Activated naive CD4-positive, alpha-beta T cell treated with anti-CD3 and anti-CD28 coated beads, Interleukin-2, amount 50 U/mL, for 24 hours (primary cell): Measurements from ENCODE around the gene HLA-E.
A peak's percentile ranks its signal among the peaks of the same experiment; 100 is the strongest.
"Not testable (repeated sequence)": the region's sequence is repeated elsewhere in the genome, so short reads cannot be mapped to it uniquely, and the experiment has no call there.

Experiments used
- H3K27ac Mint-ChIP-seq: one replicate; pipeline ENCODE4 v1.8.0; 2021; ENCODE audit warnings: mild to moderate bottlenecking, mixed read lengths
- H3K27me3 Mint-ChIP-seq: one replicate; pipeline ENCODE4 v1.8.0; 2021; ENCODE audit warnings: mixed read lengths
- H3K36me3 Mint-ChIP-seq: one replicate; pipeline ENCODE4 v1.8.0; 2021; ENCODE audit warnings: mixed read lengths
- H3K4me1 Mint-ChIP-seq: one replicate; pipeline ENCODE4 v1.8.0; 2021; ENCODE audit warnings: mixed read lengths
- H3K4me3 Mint-ChIP-seq: one replicate; pipeline ENCODE4 v1.8.0; 2021; ENCODE audit warnings: mild to moderate bottlenecking, mixed read lengths
- H3K9me3 Mint-ChIP-seq: one replicate; pipeline ENCODE4 v1.8.0; 2021; ENCODE audit warnings: mixed read lengths

The HLA-E gene

DNA sequence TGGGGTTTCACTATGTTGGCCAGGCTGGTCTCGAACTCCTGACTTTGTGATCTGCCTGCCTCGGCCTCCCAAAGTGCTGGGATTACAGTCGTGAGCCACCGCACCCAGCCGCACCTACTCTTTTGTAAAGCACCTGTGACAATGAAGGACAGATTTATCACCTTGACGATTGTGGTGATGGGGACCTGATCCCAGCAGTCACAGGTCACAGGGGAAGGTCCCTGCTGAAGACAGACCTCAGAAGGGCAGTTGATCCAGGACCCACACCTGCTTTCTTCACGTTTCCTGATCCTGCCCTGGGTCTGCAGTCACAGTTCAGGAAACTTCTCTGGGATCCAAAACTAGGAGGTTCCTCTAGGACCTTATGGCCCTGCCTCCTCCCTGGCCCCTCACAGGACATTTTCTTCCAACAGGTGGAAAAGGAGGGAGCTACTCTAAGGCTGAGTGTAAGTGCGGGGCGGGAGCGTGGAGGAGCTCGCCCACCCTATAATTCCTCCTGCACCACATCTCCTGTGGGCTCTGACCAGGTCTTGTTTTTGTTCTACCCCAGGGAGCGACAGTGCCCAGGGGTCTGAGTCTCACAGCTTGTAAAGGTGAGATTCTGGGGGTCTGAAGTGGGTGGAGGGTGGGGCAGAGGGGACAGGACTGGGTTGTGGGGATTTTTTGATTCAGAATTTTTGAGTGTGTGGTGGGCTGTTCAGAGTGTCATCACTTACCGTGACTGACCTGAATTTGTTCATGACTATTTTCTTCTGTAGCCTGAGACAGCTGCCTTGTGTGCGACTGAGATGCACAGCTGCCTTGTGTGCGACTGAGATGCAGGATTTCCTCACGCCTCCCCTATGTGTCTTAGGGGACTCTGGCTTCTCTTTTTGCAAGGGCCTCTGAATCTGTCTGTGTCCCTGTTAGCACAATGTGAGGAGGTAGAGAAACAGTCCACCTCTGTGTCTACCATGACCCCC, 3.0 kb downstream of the HLA-E start:
- H3K27ac Mint-ChIP-seq = peak overlapping the region; percentile 99
- peaks cover 54% of the 10 kb centered on the region for H3K4me1 Mint-ChIP-seq
- peak overlapping the region; percentile 100 for H3K4me3 Mint-ChIP-seq
- H3K9me3 Mint-ChIP-seq = no peaks in the 10 kb centered on the region
- H3K27me3 Mint-ChIP-seq = no peaks in the 10 kb centered on the region
- peaks cover 45% of the 10 kb centered on the region for H3K36me3 Mint-ChIP-seq

DNA sequence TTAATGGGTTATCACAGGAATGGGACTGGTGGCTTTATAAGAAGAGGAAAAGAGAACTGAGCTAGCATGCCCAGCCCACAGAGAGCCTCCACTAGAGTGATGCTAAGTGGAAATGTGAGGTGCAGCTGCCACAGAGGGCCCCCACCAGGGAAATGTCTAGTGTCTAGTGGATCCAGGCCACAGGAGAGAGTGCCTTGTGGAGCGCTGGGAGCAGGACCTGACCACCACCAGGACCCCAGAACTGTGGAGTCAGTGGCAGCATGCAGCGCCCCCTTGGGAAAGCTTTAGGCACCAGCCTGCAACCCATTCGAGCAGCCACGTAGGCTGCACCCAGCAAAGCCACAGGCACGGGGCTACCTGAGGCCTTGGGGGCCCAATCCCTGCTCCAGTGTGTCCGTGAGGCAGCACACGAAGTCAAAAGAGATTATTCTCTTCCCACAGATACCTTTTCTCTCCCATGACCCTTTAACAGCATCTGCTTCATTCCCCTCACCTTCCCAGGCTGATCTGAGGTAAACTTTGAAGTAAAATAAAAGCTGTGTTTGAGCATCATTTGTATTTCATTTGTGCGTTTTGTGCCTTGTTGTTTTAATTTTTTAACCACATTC, 4.4 kb downstream of the HLA-E start:
- Mint-ChIP-seq H3K36me3 (peaks cover 45% of the 10 kb centered on the region), H3K4me3 (peak overlapping the region; percentile 100), H3K9me3 (no peaks in the 10 kb centered on the region), H3K27me3 (no peaks in the 10 kb centered on the region), H3K4me1 (peaks cover 57% of the 10 kb centered on the region), H3K27ac (peak overlapping the region; percentile 92)

DNA sequence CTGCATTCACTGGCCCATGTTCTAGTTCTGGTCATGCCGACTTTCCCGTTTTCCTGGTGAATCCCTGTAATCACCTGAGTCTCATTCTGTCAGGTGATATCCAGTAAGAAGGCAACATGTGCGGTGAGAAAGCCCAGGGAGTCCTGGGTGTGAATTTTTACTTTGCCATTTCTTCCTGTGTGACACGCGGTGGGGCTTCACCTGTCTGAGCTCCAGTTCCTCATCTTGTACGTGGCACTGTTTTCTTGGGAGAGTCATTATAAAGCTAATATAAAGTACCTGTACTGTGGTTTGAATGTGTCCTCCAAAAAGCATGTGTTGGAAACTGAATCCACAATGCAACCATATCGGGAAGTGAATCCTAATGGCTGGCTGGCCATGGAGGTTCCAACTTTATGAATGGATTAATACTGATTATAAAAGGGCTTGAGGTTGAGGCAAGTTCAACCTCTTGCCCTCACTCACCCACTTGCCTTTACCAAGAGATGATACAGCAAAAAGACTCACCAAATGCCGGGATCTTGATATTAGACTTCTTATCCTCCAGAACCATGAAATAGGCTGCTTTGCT, 5.1 kb downstream of the HLA-E start:
- Mint-ChIP-seq H3K27me3 (no peaks in the 10 kb centered on the region), H3K9me3 (no peaks in the 10 kb centered on the region), H3K4me1 (peaks cover 52% of the 10 kb centered on the region), H3K27ac (peak overlapping the region; percentile 92), H3K36me3 (peaks cover 42% of the 10 kb centered on the region), H3K4me3 (peak overlapping the region; percentile 100)

DNA sequence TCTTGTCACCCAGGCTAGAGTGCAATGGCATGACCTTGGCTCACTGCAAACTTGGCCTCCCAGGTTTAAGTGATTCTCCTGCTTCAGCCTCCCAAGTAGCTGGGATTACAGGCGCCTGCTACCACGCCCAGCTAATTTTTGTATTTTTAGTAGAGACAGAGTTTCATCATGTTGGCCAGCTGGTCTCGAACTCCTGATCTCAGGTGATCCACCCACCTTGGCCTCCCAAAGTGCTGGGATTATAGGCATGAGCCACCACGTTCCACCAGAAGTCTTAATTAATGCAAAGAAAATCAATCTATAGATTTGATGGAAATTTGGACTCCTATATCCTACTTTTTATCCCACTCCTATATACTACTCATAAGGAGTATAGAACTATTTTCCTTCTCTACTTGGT, 5.8 kb downstream of the HLA-E start:
- Mint-ChIP-seq H3K4me1 (peaks cover 58% of the 10 kb centered on the region), H3K4me3 (peak overlapping the region; percentile 100), H3K27ac (peak overlapping the region; percentile 92), H3K36me3 (peaks cover 41% of the 10 kb centered on the region)
- H3K9me3 Mint-ChIP-seq, H3K27me3 Mint-ChIP-seq: not testable (repeated sequence)

DNA sequence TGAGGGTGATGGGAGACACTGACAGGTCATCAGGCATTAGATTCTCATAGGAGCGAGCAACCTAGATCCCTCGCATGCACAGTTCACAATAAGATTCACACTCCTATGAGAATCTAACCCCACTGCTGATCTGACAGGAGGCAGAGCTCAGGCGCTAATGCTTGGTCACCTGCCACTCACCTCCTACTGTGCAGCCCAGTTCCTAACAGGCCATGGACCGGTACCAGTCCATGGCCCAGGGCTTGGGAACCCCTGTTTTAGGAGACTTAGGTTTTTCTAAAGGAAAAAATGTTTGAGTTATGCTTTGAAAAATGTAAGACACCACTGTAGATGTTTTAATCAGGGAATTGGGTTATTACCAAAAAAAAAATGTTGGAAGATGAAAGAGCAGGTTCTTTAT, 6.7 kb downstream of the HLA-E start:
- H3K4me3 Mint-ChIP-seq = peak overlapping the region; percentile 39
- H3K4me1 Mint-ChIP-seq = peaks cover 67% of the 10 kb centered on the region
- peaks cover 32% of the 10 kb centered on the region for H3K36me3 Mint-ChIP-seq
- H3K27me3 Mint-ChIP-seq = no peaks in the 10 kb centered on the region
- no peaks in the 10 kb centered on the region for H3K9me3 Mint-ChIP-seq
- peak overlapping the region; percentile 95 for H3K27ac Mint-ChIP-seq

DNA sequence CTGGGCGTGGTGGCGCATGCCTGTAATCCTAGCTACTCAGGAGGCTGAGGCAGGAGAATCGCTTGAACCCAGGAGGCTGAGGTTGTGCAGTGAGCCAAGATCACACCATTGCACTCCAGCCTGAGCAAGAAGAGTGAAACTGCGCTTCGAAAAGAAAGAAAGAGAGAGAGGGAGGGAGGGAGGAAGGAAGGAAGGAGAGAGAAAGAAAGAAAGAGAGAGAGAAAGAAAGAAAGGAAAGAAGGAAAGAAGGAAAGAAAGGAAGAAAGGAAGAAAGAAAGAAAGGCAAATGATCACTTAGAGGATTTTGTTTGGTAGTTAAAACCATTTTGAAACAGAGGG, 7.9 kb downstream of the HLA-E start:
- H3K27me3 Mint-ChIP-seq, H3K9me3 Mint-ChIP-seq: not testable (repeated sequence)
- Mint-ChIP-seq H3K4me1 (peaks cover 70% of the 10 kb centered on the region), H3K36me3 (peaks cover 20% of the 10 kb centered on the region), H3K4me3 (peak overlapping the region; percentile 45), H3K27ac (peak overlapping the region; percentile 87)

DNA sequence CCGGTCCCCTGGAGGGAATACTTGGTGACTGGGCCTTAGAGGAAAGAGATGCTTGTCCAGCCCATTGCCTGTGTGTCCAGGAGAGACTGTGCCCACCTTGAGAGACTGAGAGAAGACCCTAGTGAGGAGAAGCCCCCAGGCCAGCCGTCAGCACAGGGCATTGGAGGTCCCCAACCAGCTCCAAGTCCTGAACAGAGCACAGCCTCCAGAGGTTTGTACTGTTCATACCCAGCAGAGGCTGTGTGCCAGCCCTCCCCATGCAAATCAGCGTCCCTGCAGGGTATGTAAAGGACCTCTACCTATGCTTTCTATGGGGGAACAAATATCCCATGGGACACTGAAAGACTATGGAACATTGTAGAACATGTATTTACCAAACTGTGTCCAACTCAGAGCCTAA, 8.4 kb downstream of the HLA-E start:
- Mint-ChIP-seq H3K4me3 (no peak overlapping the region), H3K4me1 (peaks cover 70% of the 10 kb centered on the region), H3K27me3 (no peaks in the 10 kb centered on the region), H3K36me3 (peaks cover 15% of the 10 kb centered on the region), H3K9me3 (no peaks in the 10 kb centered on the region), H3K27ac (peak overlapping the region; percentile 87)

DNA sequence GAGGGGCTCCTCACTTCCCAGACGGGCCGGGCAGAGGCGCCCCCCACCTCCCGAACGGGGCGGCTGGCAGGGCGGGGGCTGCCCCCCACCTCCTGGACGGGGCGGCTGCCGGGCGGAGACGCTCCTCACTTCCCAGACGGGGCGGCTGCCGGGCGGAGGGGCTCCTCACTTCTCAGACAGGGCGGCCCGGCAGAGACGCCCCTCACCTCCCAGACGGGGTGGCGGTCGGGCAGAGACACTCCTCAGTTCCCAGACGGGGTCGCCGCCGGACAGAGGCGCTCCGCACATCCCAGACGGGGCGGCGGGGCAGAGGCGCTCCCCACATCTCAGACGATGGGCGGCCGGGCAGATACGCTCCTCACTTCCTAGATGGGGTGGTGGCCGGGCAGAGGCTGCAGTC, 9.4 kb downstream of the HLA-E start:
- not testable (repeated sequence) for H3K4me3 Mint-ChIP-seq, H3K27me3 Mint-ChIP-seq, H3K36me3 Mint-ChIP-seq, H3K9me3 Mint-ChIP-seq, H3K27ac Mint-ChIP-seq
- H3K4me1 Mint-ChIP-seq = peaks cover 66% of the 10 kb centered on the region

DNA sequence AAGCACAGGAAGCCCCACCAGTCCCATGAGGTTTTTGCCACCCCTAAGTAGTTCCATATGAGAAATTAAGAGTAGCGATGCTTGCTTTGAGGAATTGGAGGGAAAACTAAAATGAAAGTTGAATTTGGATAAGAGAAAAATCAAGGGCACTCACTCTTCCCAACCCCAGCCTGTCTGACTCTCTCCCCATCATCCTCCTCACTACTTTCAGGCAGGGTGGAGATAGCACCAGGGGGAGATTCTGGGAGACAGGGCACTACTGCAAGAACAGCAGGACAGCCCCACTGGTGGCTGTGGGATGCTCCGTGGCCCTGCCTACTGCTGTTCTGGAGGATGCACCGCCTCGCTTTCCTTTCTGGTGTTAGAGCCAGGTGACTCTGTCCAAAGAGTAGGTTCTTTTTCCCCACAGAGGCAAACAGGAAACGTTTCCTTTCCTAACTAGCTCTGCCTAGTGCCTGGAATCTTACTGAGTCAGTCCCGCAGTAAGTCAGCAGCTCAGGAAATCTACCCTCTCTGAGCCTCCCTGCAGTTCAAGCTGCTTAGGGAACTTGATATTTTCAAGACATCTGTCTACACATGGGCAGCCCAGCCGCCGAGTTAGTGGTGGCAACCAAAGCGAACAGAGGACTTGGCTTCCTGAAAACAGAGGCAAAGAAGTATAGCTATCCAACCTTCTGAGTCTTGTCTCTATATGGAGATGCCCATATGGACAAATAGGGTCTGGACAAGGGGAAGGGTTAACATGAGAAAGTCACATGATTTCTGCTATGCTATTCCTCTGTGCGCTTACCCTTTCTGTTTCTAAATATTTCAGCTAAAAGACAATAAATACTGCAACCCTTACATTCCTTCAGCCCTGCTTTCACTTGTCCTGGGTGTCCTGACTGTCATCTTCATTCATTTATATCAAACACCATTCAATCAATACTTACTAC, 11.4 kb downstream of the HLA-E start:
- no peaks in the 10 kb centered on the region for H3K27me3 Mint-ChIP-seq
- H3K4me1 Mint-ChIP-seq = peaks cover 51% of the 10 kb centered on the region
- no peaks in the 10 kb centered on the region for H3K36me3 Mint-ChIP-seq
- peak overlapping the region; percentile 82 for H3K27ac Mint-ChIP-seq
- H3K9me3 Mint-ChIP-seq = no peaks in the 10 kb centered on the region
- H3K4me3 Mint-ChIP-seq = peak overlapping the region; percentile 84

DNA sequence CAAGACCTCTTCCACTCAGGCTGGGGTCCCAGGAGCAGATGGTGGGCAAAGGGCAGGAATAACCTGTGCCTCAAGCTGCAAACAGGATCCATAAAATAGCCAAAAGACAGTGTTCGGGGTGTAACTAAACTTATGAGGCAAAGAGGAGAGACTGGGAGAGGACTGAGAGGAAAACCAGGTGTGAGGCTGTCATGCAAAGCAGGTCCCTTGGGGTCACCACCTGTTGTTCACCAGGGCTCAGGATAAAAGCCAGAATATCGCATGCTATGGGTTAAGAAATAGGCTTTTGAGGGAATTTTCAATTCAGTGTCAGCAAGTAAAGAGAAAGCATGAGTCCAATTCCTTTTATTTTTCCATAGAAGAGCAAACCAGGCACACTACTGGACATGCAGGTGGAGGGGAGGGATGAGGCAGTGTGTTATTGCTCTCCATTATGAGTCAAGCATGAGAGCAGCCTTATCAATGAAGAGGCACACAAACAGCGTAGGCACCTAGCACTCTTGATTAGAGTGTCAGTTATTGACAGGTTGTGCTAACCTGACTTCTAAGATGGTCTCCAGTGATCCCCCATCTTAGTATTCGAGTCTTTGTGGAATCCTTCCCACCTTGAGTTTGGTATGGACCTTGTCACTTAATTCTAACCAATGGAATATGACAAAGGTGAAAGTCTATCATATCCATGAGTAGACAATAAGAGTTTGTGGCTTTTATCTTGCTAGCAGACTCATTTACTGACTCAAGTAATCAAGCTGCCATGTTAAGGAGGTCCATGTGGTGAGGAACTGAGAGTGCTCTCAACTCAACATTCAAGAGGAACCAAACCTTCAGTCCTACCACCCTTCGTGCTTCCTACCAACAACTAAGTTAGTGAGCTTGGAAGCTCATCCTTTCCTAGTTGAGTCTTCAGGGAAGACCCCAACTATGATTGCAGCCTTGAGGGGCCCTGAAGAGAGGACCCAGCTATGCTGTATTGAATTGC, 18.8 kb downstream of the HLA-E start:
- H3K4me3 Mint-ChIP-seq = peak overlapping the region; percentile 67
- peaks cover 2% of the 10 kb centered on the region for H3K36me3 Mint-ChIP-seq
- H3K4me1 Mint-ChIP-seq = peaks cover 72% of the 10 kb centered on the region
- peak overlapping the region; percentile 92 for H3K27ac Mint-ChIP-seq
- H3K9me3 Mint-ChIP-seq = peaks cover 5% of the 10 kb centered on the region
- no peaks in the 10 kb centered on the region for H3K27me3 Mint-ChIP-seq

DNA sequence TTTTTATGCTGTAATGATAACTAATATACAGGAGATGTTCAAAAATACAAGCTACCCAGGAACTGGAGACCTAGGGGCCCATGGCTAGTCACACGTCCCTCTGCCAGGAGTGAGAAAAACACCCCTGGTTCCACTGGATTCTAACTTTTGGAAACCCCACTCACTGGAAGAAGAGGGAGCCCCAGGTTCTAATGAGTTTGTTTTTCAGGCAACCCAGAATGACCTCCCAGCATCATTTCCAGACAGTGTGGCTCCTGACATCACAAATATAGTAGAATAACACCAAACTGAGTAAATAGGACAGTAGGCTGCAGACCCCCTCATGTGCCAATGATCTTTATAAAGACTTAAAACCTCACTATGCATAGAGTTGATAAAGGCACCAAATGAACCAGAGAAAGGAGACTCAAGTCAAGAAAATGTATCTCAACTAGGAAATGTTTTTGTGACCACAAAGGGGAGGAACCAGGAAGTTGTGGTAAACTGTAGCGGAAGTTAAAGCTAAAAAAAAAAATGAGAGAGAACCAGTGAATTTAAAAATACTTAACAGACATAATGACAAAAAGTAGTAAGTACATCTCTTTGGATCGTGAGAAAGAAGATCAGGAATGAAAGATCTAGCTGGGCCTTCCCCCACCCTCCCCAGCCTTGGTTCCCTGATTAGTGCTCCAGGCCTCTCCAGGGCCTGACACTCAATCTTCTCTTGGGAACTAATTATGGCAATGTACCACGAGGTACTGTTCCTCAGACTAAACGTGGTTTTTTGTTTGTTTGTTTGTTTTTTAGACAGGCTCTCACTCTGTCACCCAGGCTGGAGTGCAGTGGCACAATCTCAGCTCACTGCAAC, 19.8 kb downstream of the HLA-E start:
- Mint-ChIP-seq H3K27ac (peak overlapping the region; percentile 92), H3K4me3 (peak overlapping the region; percentile 67), H3K36me3 (peaks cover 2% of the 10 kb centered on the region), H3K9me3 (peaks cover 5% of the 10 kb centered on the region), H3K27me3 (no peaks in the 10 kb centered on the region), H3K4me1 (peaks cover 74% of the 10 kb centered on the region)

DNA sequence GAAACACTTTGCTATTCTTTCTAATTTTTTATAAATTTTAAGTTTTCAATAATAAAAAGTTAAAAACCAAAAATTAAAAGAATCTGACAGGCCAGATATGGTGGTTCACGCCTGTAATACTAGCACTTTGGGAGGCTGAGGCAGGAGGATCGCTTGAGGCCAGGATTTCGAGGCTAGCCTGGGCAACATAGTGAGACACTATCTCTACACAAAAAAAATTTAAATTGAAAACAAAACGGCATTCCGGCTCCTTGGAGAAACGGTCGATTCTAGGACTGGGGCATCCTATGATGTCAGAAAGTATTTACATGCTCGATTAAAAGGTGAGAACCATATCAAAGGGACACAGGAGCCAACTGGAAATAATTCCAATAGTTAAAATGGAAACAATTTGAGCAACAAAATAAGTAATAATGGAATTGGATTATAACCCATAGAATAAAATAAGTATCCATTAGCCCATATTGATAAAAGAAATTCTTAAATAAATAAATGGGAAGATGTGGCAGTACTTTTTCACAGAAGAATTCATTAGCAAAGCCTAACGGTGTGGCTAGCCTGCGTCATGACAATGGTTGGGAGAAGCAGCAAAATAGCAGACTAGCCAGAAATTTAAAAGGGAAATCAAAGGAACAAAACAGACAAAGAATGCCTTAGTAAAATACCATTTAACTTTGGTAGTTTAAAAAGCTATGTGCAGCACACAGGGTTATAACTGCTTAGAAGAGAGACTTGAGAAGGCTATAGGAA, 21.3 kb downstream of the HLA-E start:
- peaks cover 5% of the 10 kb centered on the region for H3K9me3 Mint-ChIP-seq
- H3K36me3 Mint-ChIP-seq = peaks cover 2% of the 10 kb centered on the region
- peak overlapping the region; percentile 76 for H3K27ac Mint-ChIP-seq
- H3K4me1 Mint-ChIP-seq = peaks cover 84% of the 10 kb centered on the region
- H3K4me3 Mint-ChIP-seq = peak overlapping the region; percentile 0
- no peaks in the 10 kb centered on the region for H3K27me3 Mint-ChIP-seq

DNA sequence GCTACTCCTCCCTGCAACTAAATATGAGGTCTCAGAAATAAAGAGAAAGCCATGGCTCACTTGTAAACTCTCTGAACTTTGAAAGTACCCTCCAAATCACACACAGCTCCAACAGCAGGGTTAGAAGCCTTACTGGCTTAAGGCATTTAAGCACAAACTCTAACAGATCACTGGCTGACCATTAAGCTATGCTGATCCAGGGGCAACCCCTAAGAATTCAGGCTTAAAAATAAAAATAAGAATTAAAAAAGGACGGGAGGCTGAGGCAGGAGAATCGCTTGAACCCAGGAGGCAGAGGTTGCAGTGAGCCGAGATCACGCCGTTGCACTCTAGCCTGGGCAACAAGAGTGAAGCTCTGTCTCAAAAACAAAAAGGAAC, 21.8 kb downstream of the HLA-E start:
- peaks cover 2% of the 10 kb centered on the region for H3K36me3 Mint-ChIP-seq
- H3K27me3 Mint-ChIP-seq = no peaks in the 10 kb centered on the region
- peaks cover 5% of the 10 kb centered on the region for H3K9me3 Mint-ChIP-seq
- H3K4me1 Mint-ChIP-seq = peaks cover 82% of the 10 kb centered on the region
- H3K4me3 Mint-ChIP-seq = peak overlapping the region; percentile 0
- peak overlapping the region; percentile 76 for H3K27ac Mint-ChIP-seq
